BE2C (cell line): ENCODE measurements around the gene ADAM10.

Source experiments
- DNase-seq: peaks from one replicate; pipeline ENCODE4 v3.0.0-alpha.2; 2020
- H3K27me3 ChIP-seq: fragments of 250-450 bp; sonication (Bioruptor Pico); 2 replicates; pipeline ENCODE4 v1.5.1; 2020; ENCODE audit warnings: mild to moderate bottlenecking
- H3K36me3 ChIP-seq: fragments of 250-450 bp; sonication (Bioruptor Pico); 2 replicates; pipeline ENCODE4 v1.5.1; 2020; ENCODE audit warnings: mild to moderate bottlenecking
- H3K4me1 ChIP-seq: fragments of 250-450 bp; sonication (Bioruptor Pico); 2 replicates; pipeline ENCODE4 v1.5.1; 2020
- H3K4me3 ChIP-seq: 2 replicates; pipeline ENCODE4 v1.5.1; 2011; ENCODE audit warnings: low read depth, low read length
- H3K9me3 ChIP-seq: fragments of 250-450 bp; sonication (Bioruptor Pico); 2 replicates; pipeline ENCODE4 v1.5.1; 2020
- CTCF ChIP-seq: IDR thresholded peaks from 2 replicates; pipeline ENCODE4 v1.5.1; 2012; ENCODE audit warnings: mild to moderate bottlenecking, low read depth, low read length

ADAM10 gene

GRCh38 chr15:58704155-58704865, 45.2 kb downstream of the ADAM10 start:
- Histone ChIP-seq H3K4me1 (no peaks in the 10 kb centered on the region), H3K9me3 (no peaks in the 10 kb centered on the region), H3K27me3 (no peaks in the 10 kb centered on the region), H3K36me3 (peaks cover 6% of the 10 kb centered on the region), H3K4me3 (no peak overlapping the region)
- no peak for TF ChIP-seq CTCF
- DNase-seq = no peak

- no peak for DNase-seq
- no peaks in the 10 kb centered on the region for H3K9me3 ChIP-seq
- H3K27me3 ChIP-seq = no peaks in the 10 kb centered on the region
- TF ChIP-seq CTCF = no peak
- no peaks in the 10 kb centered on the region for H3K4me1 ChIP-seq
- H3K36me3 ChIP-seq = peaks cover 6% of the 10 kb centered on the region
- H3K4me3 ChIP-seq = no peak overlapping the region
Measured at GRCh38 chr15:58703610-58704009, 45.9 kb downstream of the ADAM10 start.

GRCh38 chr15:58702233-58702632, 47.3 kb downstream of the ADAM10 start:
- no peak for DNase-seq
- Histone ChIP-seq H3K4me3 (no peak overlapping the region), H3K36me3 (peaks cover 6% of the 10 kb centered on the region), H3K27me3 (no peaks in the 10 kb centered on the region), H3K9me3 (no peaks in the 10 kb centered on the region), H3K4me1 (no peaks in the 10 kb centered on the region)
- no peak for TF ChIP-seq CTCF

GRCh38 chr15:58701376-58701775, 48.1 kb downstream of the ADAM10 start:
- no peaks in the 10 kb centered on the region for H3K4me1 ChIP-seq
- H3K9me3 ChIP-seq = no peaks in the 10 kb centered on the region
- TF ChIP-seq CTCF = no peak
- no peak overlapping the region for H3K4me3 ChIP-seq
- peaks cover 6% of the 10 kb centered on the region for H3K36me3 ChIP-seq
- no peak for DNase-seq
- H3K27me3 ChIP-seq = no peaks in the 10 kb centered on the region

GRCh38 chr15:58699769-58700168, 49.7 kb downstream of the ADAM10 start:
- Histone ChIP-seq H3K27me3 (no peaks in the 10 kb centered on the region), H3K9me3 (no peaks in the 10 kb centered on the region), H3K4me1 (no peaks in the 10 kb centered on the region), H3K4me3 (no peak overlapping the region), H3K36me3 (peaks cover 6% of the 10 kb centered on the region)
- no peak for TF ChIP-seq CTCF
- DNase-seq = no peak

- no peaks in the 10 kb centered on the region for H3K4me1 ChIP-seq
- DNase-seq = no peak
- peaks cover 6% of the 10 kb centered on the region for H3K36me3 ChIP-seq
- H3K27me3 ChIP-seq = no peaks in the 10 kb centered on the region
- H3K4me3 ChIP-seq = no peak overlapping the region
- no peak for TF ChIP-seq CTCF
- no peaks in the 10 kb centered on the region for H3K9me3 ChIP-seq
Measured at GRCh38 chr15:58698887-58699641, 50.4 kb downstream of the ADAM10 start.
